Activated CD4-positive, alpha-beta T cell treated with anti-CD3 and anti-CD28 coated beads, Interleukin-2, Interleukin-4, amounts not matched to agents 100 ng/mL and 50 ng/mL, durations not matched to agents 16 hours and 8 hours (primary cell): ENCODE results near the gene FLYWCH1.

Source experiments
- DNase-seq: peaks from one replicate; pipeline ENCODE4 v3.0.0-alpha.2; 2020; ENCODE audit warnings: low spot score

FLYWCH1 gene

GRCh38 chr16:2983706-2984136, 72.0 kb downstream of the FLYWCH1 start:
- DNase-seq = peak; percentile 79

- no peak for DNase-seq
These were observed 73.7 kb downstream of the FLYWCH1 start for GRCh38 chr16:2985462-2985861.

- no peak for DNase-seq
These were observed 74.2 kb downstream of the FLYWCH1 start for GRCh38 chr16:2985893-2986355.

GRCh38 chr16:2986623-2987188, 75.0 kb downstream of the FLYWCH1 start:
- DNase-seq = no peak

- no peak for DNase-seq
These were observed 75.6 kb downstream of the FLYWCH1 start for GRCh38 chr16:2987286-2987685.

GRCh38 chr16:2987833-2988232, 76.1 kb downstream of the FLYWCH1 start:
- no peak for DNase-seq

- DNase-seq = no peak
These were observed 76.9 kb downstream of the FLYWCH1 start for GRCh38 chr16:2988590-2989099.

- no peak for DNase-seq
These were observed 79.2 kb downstream of the FLYWCH1 start for GRCh38 chr16:2990891-2991290.

- DNase-seq = no peak
These were observed 80.0 kb downstream of the FLYWCH1 start for GRCh38 chr16:2991566-2992261.

GRCh38 chr16:2992383-2993081, 80.8 kb downstream of the FLYWCH1 start:
- no peak for DNase-seq

GRCh38 chr16:2996298-2996697, 84.6 kb downstream of the FLYWCH1 start:
- DNase-seq = no peak

GRCh38 chr16:2999929-3000328, 88.2 kb downstream of the FLYWCH1 start:
- no peak for DNase-seq

- no peak for DNase-seq
These were observed 88.8 kb downstream of the FLYWCH1 start for GRCh38 chr16:3000540-3000939.
